ENCODE data around the gene TECPR2. TPM values are rescaled to one million over a fixed set of nuclear protein-coding genes. Genes with fewer than 3 reads are reported as not detected.

TECPR2 gene
- total RNA-seq, 2 donors from 2014 or later, result 34.3 to 45.5 TPM

GRCh38 chr14:102418169-102418852 is 55.6 kb downstream of the TECPR2 start:
- no peak for DNase-seq (ENCODE audit: low spot score)

GRCh38 chr14:102418853-102419240 is 56.1 kb downstream of the TECPR2 start:
- intact Hi-C loops (cut with DNase I), result no loop called here
- DNase-seq (ENCODE audit: low spot score), result no peak

More at GRCh38 chr14:102418169-102418852, 55.6 kb downstream of the TECPR2 start:
- intact Hi-C loops (cut with DNase I), result no loop called here

GRCh38 chr14:102419276-102419675 is 56.5 kb downstream of the TECPR2 start:
- intact Hi-C loops (cut with DNase I), result no loop called here
- DNase-seq (ENCODE audit: low spot score), result no peak

GRCh38 chr14:102419716-102420115 is 57.0 kb downstream of the TECPR2 start:
- DNase-seq (ENCODE audit: low spot score), result no peak
- intact Hi-C loops (cut with DNase I), result no loop called here

GRCh38 chr14:102421411-102422057 is 58.8 kb downstream of the TECPR2 start:
- intact Hi-C loops (cut with DNase I), result no loop called here
- DNase-seq (ENCODE audit: low spot score), result no peak

- no peak for DNase-seq (ENCODE audit: low spot score)
- intact Hi-C loops (cut with DNase I), result no loop called here
Observed at GRCh38 chr14:102424520-102424919, 61.8 kb downstream of the TECPR2 start.

- intact Hi-C loops (cut with DNase I), result no loop called here
- DNase-seq (ENCODE audit: low spot score), result no peak
Observed at GRCh38 chr14:102424923-102425322, 62.2 kb downstream of the TECPR2 start.

- DNase-seq (ENCODE audit: low spot score), result no peak
- intact Hi-C loops (cut with DNase I), result no loop called here
Observed at GRCh38 chr14:102426796-102427195, 64.1 kb downstream of the TECPR2 start.

- intact Hi-C loops (cut with DNase I), result no loop called here
- DNase-seq (ENCODE audit: low spot score), result no peak
Observed at GRCh38 chr14:102427642-102428041, 64.9 kb downstream of the TECPR2 start.

GRCh38 chr14:102430212-102430908 is 67.6 kb downstream of the TECPR2 start:
- no peak for DNase-seq (ENCODE audit: low spot score)
- intact Hi-C loops (cut with DNase I), result no loop called here

GRCh38 chr14:102431751-102432150 is 69.0 kb downstream of the TECPR2 start:
- intact Hi-C loops (cut with DNase I), result no loop called here
- no peak for DNase-seq (ENCODE audit: low spot score)

- no peak for DNase-seq (ENCODE audit: low spot score)
- intact Hi-C loops (cut with DNase I), result loop anchor here in 1 of 2 donors (5.0 kb wide), 1 partner anchor 78 kb away; no protein-coding TSS in a partner anchor
Observed at GRCh38 chr14:102434647-102435175, 72.0 kb downstream of the TECPR2 start.

- peak; percentile 96 for DNase-seq (ENCODE audit: low spot score)
- intact Hi-C loops (cut with DNase I), result loop anchor here (2.0 to 5.0 kb wide), 2 partner anchors 74 to 83 kb away; no protein-coding TSS in a partner anchor
Observed at GRCh38 chr14:102437997-102438915, 75.5 kb downstream of the TECPR2 start.

GRCh38 chr14:102439556-102439955 is 76.8 kb downstream of the TECPR2 start:
- no peak for DNase-seq (ENCODE audit: low spot score)
- intact Hi-C loops (cut with DNase I), result loop anchor here (2.0 to 5.0 kb wide), 2 partner anchors 73 to 81 kb away; no protein-coding TSS in a partner anchor

- intact Hi-C loops (cut with DNase I), result no loop called here
Observed at GRCh38 chr14:102440392-102440791, 77.7 kb downstream of the TECPR2 start.

GRCh38 chr14:102442241-102443211 is 79.8 kb downstream of the TECPR2 start:
- intact Hi-C loops (cut with DNase I), result no loop called here
- no peak for DNase-seq (ENCODE audit: low spot score)

More at GRCh38 chr14:102440392-102440791, 77.7 kb downstream of the TECPR2 start:
- DNase-seq (ENCODE audit: low spot score), result no peak

GRCh38 chr14:102445066-102445465 is 82.3 kb downstream of the TECPR2 start:
- no peak for DNase-seq (ENCODE audit: low spot score)
- intact Hi-C loops (cut with DNase I), result loop anchor here in 1 of 2 donors (1.0 kb wide), 1 partner anchor 67 kb away; no protein-coding TSS in a partner anchor

GRCh38 chr14:102445641-102446040 is 82.9 kb downstream of the TECPR2 start:
- no peak for DNase-seq (ENCODE audit: low spot score)
- intact Hi-C loops (cut with DNase I), result loop anchor here in 1 of 2 donors (1.0 kb wide), 1 partner anchor 67 kb away; no protein-coding TSS in a partner anchor

Measured in posterior vena cava (tissue), 2 donors.